ENCODE data around the gene ADRA2B. TPM values are rescaled to one million over a fixed set of nuclear protein-coding genes. Genes with fewer than 3 reads are reported as not detected.

The ADRA2B gene
- total RNA-seq, 1 experiment from 2014 or later: not detected

DNA sequence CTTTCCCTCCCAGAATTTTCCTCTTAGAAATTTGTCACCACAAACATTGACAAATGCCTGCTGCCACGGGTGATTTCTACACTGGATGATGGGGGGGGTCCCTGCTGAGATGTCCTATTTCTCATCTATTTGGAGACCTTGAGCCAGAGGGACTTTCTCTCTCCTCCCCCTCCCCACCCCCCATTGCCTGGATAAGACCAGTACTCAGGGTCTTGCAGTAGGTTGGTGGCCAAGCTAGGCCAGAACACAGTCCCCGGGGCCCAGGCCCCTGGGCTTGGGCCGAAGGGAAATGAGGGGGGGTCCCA, 29.4 kb upstream of the ADRA2B start:
- intact Hi-C loops (cut with micrococcal nuclease; ENCODE audit: unreplicated experiment): no loop called here
- Histone ChIP-seq H3K4me1 (ENCODE audit: insufficient read depth, low read length, poor library complexity, severe bottlenecking) (peaks cover 9% of the 10 kb centered on the region), H3K36me3 (ENCODE audit: insufficient read depth, low read length, poor library complexity, severe bottlenecking) (no peaks in the 10 kb centered on the region), H3K27me3 (replicated peaks; ENCODE audit: insufficient read depth, low read depth, low read length, poor library complexity) (no peaks in the 10 kb centered on the region), H3K27ac (ENCODE audit: low read depth, low read length, poor library complexity, severe bottlenecking) (no peak overlapping the region), H3K4me3 (ENCODE audit: low read depth, low read length, poor library complexity, severe bottlenecking) (no peak overlapping the region), H3K9me3 (ENCODE audit: low read depth, low read length, poor library complexity, severe bottlenecking) (no peaks in the 10 kb centered on the region)
- POLR2A ChIA-PET (ENCODE audit: low non-redundant PET): no interaction called here
- CTCF ChIA-PET: no interaction called here
- no peak for DNase-seq (ENCODE audit: low spot score)
- BruUV-seq (replicated peaks): no TSS peak
- TF ChIP-seq, protein P1, sequence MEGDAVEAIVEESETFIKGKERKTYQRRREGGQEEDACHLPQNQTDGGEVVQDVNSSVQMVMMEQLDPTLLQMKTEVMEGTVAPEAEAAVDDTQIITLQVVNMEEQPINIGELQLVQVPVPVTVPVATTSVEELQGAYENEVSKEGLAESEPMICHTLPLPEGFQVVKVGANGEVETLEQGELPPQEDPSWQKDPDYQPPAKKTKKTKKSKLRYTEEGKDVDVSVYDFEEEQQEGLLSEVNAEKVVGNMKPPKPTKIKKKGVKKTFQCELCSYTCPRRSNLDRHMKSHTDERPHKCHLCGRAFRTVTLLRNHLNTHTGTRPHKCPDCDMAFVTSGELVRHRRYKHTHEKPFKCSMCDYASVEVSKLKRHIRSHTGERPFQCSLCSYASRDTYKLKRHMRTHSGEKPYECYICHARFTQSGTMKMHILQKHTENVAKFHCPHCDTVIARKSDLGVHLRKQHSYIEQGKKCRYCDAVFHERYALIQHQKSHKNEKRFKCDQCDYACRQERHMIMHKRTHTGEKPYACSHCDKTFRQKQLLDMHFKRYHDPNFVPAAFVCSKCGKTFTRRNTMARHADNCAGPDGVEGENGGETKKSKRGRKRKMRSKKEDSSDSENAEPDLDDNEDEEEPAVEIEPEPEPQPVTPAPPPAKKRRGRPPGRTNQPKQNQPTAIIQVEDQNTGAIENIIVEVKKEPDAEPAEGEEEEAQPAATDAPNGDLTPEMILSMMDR (conservative IDR thresholded peaks at IDR 0.05; ENCODE audit: low read depth, low read length): no peak
- TF ChIP-seq EZH2 (IDR thresholded peaks at IDR 0.05; ENCODE audit: borderline replicate concordance, low read depth, low read length, poor library complexity, severe bottlenecking): no peak

DNA sequence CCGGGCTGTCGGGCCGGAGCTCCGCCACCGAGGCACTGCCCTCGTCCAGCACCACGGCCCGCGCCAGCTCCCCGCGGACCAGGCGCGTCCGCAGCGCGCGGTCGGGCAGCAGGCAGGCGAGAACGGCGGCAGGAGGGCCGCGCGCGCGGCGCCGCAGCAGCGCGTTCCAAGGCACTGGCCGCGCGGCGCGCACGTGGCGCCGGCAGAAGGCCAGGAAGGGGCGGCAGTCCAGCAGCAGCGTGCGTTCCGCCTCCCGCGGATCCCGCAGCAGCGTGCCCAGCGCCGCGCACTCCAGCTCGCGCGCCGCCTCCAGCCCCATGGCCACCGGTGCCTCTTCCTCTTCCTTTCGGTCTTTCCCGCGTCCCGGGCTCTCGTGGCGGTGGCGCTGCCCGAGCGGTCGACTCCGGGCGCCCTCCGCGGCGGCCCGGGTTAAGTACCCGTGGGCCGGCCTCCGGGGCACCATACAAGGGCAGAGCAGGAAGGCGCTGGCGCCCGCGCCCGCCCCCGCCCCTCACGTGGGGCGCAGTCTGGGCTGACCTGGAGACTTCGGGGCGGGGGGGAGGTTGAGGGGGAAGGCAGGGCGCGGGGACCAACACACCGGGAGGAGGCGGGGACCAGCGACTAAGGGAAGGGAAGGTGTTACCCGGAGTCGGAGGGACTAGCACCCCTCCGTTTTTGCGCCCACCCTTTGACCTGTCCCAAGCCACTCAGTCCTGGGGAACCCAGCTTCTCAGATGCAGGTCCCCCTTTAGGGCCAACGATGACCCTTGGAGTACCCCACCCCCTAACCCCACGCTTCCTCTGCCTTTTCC, 28.9 kb upstream of the ADRA2B start, which contains the start of gene DUSP2:
DUSP2 (minus strand) TSS at position 405 of the 812 bp plus-strand sequence; CDS start at position 319, 86 bp downstream.
- no TSS peak for BruUV-seq (replicated peaks)
- peaks cover 9% of the 10 kb centered on the region for H3K4me1 ChIP-seq (ENCODE audit: insufficient read depth, low read length, poor library complexity, severe bottlenecking)
- no peaks in the 10 kb centered on the region for H3K9me3 ChIP-seq (ENCODE audit: low read depth, low read length, poor library complexity, severe bottlenecking)
- intact Hi-C loops (cut with micrococcal nuclease; ENCODE audit: unreplicated experiment): no loop called here
- peak; percentile 60 for DNase-seq (ENCODE audit: low spot score)
- no peaks in the 10 kb centered on the region for H3K27me3 ChIP-seq (replicated peaks; ENCODE audit: insufficient read depth, low read depth, low read length, poor library complexity)
- no peak for TF ChIP-seq EZH2 (IDR thresholded peaks at IDR 0.05; ENCODE audit: borderline replicate concordance, low read depth, low read length, poor library complexity, severe bottlenecking)
- TF ChIP-seq, protein P1 (conservative IDR thresholded peaks at IDR 0.05; ENCODE audit: low read depth, low read length): no peak
- ChIA-PET POLR2A (ENCODE audit: low non-redundant PET) (no interaction called here), CTCF (no interaction called here)
- H3K36me3 ChIP-seq (ENCODE audit: insufficient read depth, low read length, poor library complexity, severe bottlenecking): no peaks in the 10 kb centered on the region
- H3K4me3 ChIP-seq (ENCODE audit: low read depth, low read length, poor library complexity, severe bottlenecking): peak within 1 kb of the TSS; percentile 32
- no peak within 1 kb of the TSS for H3K27ac ChIP-seq (ENCODE audit: low read depth, low read length, poor library complexity, severe bottlenecking)

DNA sequence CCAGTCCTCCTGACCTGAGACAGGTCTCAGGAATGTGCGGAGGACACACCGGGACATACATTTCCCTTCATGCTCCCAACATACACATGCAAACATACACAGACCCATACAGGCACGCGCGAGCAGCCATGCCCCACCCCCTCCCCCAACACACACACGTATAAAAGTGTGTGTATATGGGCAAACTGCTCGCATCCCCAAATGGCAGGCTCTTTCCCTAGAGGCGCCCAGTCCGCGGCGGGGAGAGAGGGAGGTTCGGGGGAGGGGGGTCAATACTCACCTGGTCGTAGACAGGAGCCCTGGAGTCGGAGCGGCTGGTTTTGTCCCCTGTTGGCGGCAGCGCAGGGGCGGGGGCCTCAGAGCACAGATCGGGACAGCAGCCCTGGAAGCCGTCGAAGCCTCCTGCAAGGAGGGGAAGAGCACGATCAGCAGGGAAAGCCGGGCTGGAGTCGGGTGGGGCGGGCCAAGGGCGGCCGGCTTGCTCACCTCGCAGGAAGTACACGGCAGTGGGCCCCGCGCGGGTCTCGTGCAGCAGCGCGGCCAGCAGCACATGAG, 28.2 kb upstream of the ADRA2B start:
- no peak overlapping the region for H3K27ac ChIP-seq (ENCODE audit: low read depth, low read length, poor library complexity, severe bottlenecking)
- no peak for TF ChIP-seq EZH2 (IDR thresholded peaks at IDR 0.05; ENCODE audit: borderline replicate concordance, low read depth, low read length, poor library complexity, severe bottlenecking)
- TF ChIP-seq, protein P1 (conservative IDR thresholded peaks at IDR 0.05; ENCODE audit: low read depth, low read length): no peak
- no peaks in the 10 kb centered on the region for H3K9me3 ChIP-seq (ENCODE audit: low read depth, low read length, poor library complexity, severe bottlenecking)
- H3K27me3 ChIP-seq (replicated peaks; ENCODE audit: insufficient read depth, low read depth, low read length, poor library complexity): no peaks in the 10 kb centered on the region
- peak overlapping the region; percentile 32 for H3K4me3 ChIP-seq (ENCODE audit: low read depth, low read length, poor library complexity, severe bottlenecking)
- DNase-seq (ENCODE audit: low spot score): no peak
- ChIA-PET CTCF (no interaction called here), POLR2A (ENCODE audit: low non-redundant PET) (no interaction called here)
- no TSS peak for BruUV-seq (replicated peaks)
- peaks cover 9% of the 10 kb centered on the region for H3K4me1 ChIP-seq (ENCODE audit: insufficient read depth, low read length, poor library complexity, severe bottlenecking)
- intact Hi-C loops (cut with micrococcal nuclease; ENCODE audit: unreplicated experiment): no loop called here
- H3K36me3 ChIP-seq (ENCODE audit: insufficient read depth, low read length, poor library complexity, severe bottlenecking): no peaks in the 10 kb centered on the region
